ENCODE data around the gene LDLRAD4. TPM values are rescaled to one million over a fixed set of nuclear protein-coding genes. Genes with fewer than 3 reads are reported as not detected.

LDLRAD4 gene
- total RNA-seq, 1 experiment from 2014 or later = not detected

DNA sequence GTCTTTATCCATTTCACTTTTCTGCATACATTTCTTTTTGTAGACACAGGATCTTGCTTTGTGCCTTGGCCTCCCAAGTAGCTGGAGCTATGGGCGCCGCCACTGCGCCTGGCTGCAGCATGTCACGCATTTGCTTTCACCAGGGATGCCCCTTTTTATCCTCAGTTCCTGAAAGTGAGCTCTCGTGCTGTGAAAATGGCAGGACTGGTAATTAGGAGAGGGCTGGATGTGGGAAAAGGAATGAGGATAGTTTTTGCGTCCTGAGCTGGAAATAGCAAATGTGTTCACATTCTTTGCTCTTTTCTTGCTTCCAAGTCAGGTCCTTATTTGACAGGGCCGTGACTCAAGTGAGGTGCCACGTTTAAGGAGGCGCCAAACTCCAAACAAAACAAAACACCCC, 104.6 kb downstream of the LDLRAD4 start:
- no peak overlapping the region for H3K4me3 ChIP-seq (ENCODE audit: low read length)
- H3K4me1 ChIP-seq (ENCODE audit: insufficient read depth, low read length) = no peaks in the 10 kb centered on the region
- H2AFZ ChIP-seq (ENCODE audit: low read length) = no peak overlapping the region
- no peak overlapping the region for H3K4me2 ChIP-seq (ENCODE audit: low read length)
- TF ChIP-seq EZH2phosphoT487 (IDR thresholded peaks at IDR 0.05; ENCODE audit: borderline replicate concordance, low read length) (no peak), EZH2 (IDR thresholded peaks at IDR 0.05; ENCODE audit: low read length, unreplicated experiment) (no peak)
- TF ChIP-seq, protein P1, sequence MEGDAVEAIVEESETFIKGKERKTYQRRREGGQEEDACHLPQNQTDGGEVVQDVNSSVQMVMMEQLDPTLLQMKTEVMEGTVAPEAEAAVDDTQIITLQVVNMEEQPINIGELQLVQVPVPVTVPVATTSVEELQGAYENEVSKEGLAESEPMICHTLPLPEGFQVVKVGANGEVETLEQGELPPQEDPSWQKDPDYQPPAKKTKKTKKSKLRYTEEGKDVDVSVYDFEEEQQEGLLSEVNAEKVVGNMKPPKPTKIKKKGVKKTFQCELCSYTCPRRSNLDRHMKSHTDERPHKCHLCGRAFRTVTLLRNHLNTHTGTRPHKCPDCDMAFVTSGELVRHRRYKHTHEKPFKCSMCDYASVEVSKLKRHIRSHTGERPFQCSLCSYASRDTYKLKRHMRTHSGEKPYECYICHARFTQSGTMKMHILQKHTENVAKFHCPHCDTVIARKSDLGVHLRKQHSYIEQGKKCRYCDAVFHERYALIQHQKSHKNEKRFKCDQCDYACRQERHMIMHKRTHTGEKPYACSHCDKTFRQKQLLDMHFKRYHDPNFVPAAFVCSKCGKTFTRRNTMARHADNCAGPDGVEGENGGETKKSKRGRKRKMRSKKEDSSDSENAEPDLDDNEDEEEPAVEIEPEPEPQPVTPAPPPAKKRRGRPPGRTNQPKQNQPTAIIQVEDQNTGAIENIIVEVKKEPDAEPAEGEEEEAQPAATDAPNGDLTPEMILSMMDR (conservative IDR thresholded peaks at IDR 0.05; ENCODE audit: low read depth, low read length) = no peak
- H3K9ac ChIP-seq (ENCODE audit: low read length) = no peak overlapping the region
- BruUV-seq (replicated peaks) = no TSS peak
- ChIA-PET POLR2A (ENCODE audit: unreplicated experiment) (no interaction called here), CTCF (no interaction called here)
- no peaks in the 10 kb centered on the region for H3K9me2 ChIP-seq (replicated peaks; ENCODE audit: low read length)
- no peaks in the 10 kb centered on the region for H4K20me1 ChIP-seq (ENCODE audit: low read length)
- DNase-seq = no peak
- H3K79me2 ChIP-seq (ENCODE audit: low read length) = no peaks in the 10 kb centered on the region
- no peaks in the 10 kb centered on the region for H3K9me3 ChIP-seq (ENCODE audit: low read length)
- no peaks in the 10 kb centered on the region for H3F3A ChIP-seq (ENCODE audit: low read length, unreplicated experiment)
- intact Hi-C loops (cut with micrococcal nuclease) = no loop called here
- no peak overlapping the region for H3K27ac ChIP-seq (ENCODE audit: low read length)
- no peaks in the 10 kb centered on the region for H3K36me3 ChIP-seq (ENCODE audit: low read depth, low read length)
- H3K27me3 ChIP-seq (ENCODE audit: low read length) = peaks cover 80% of the 10 kb centered on the region
- no peak for ATAC-seq

DNA sequence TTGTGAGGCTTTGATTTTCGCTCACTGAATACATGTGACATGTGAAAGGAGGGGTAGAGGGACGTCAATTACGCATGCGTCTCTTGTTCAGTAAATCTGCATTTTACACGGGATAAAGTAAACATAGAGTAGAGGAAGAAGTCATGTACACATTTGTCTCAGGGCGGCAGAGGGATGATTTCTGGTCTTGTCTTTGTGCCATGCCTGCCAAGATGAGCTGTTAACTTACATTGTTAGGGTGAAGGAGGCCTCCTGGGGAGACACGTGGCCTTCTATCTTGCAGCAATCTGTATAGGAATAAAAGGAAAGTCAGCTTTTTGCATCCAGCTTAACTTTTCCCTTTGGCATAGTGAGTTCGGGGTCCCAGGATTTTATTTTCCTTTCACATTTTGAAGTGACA, 106.3 kb downstream of the LDLRAD4 start:
- H3K36me3 ChIP-seq (ENCODE audit: low read depth, low read length) = no peaks in the 10 kb centered on the region
- H3K9me3 ChIP-seq (ENCODE audit: low read length) = no peaks in the 10 kb centered on the region
- H3K4me2 ChIP-seq (ENCODE audit: low read length) = no peak overlapping the region
- POLR2A ChIA-PET (ENCODE audit: unreplicated experiment) = no interaction called here
- no peak overlapping the region for H2AFZ ChIP-seq (ENCODE audit: low read length)
- no peak for ATAC-seq
- H3K4me3 ChIP-seq (ENCODE audit: low read length) = no peak overlapping the region
- H3K9me2 ChIP-seq (replicated peaks; ENCODE audit: low read length) = no peaks in the 10 kb centered on the region
- CTCF ChIA-PET = no interaction called here
- no peaks in the 10 kb centered on the region for H3F3A ChIP-seq (ENCODE audit: low read length, unreplicated experiment)
- TF ChIP-seq EZH2phosphoT487 (IDR thresholded peaks at IDR 0.05; ENCODE audit: borderline replicate concordance, low read length) (no peak), EZH2 (IDR thresholded peaks at IDR 0.05; ENCODE audit: low read length, unreplicated experiment) (no peak)
- TF ChIP-seq, protein P1 (conservative IDR thresholded peaks at IDR 0.05; ENCODE audit: low read depth, low read length) = no peak
- no TSS peak for BruUV-seq (replicated peaks)
- H4K20me1 ChIP-seq (ENCODE audit: low read length) = no peaks in the 10 kb centered on the region
- no peaks in the 10 kb centered on the region for H3K79me2 ChIP-seq (ENCODE audit: low read length)
- no peak overlapping the region for H3K27ac ChIP-seq (ENCODE audit: low read length)
- peaks cover 79% of the 10 kb centered on the region for H3K27me3 ChIP-seq (ENCODE audit: low read length)
- H3K9ac ChIP-seq (ENCODE audit: low read length) = no peak overlapping the region
- no peaks in the 10 kb centered on the region for H3K4me1 ChIP-seq (ENCODE audit: insufficient read depth, low read length)
- intact Hi-C loops (cut with micrococcal nuclease) = no loop called here
- DNase-seq = no peak

DNA sequence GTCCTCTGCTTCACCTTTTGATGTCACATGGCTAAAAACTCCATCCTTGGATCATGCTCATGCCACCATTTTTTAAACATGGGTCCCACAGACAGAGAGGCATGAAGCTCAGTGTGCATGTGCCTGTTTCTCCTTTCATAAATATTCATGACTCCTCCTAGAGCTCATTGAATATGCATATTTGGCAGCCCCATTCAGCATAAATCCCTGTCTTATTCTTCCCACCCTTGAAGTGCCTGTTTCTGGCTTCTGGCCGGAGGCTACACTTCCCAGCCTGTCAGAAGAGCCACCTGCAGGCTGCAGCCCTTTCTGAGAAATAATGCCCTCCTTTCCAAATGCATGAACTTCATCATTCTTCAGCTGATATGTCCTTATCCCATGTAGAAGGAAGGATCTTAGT, 109.7 kb downstream of the LDLRAD4 start:
- no peak for DNase-seq
- H3K27ac ChIP-seq (ENCODE audit: low read length) = no peak overlapping the region
- no peaks in the 10 kb centered on the region for H3K4me1 ChIP-seq (ENCODE audit: insufficient read depth, low read length)
- no peaks in the 10 kb centered on the region for H3K79me2 ChIP-seq (ENCODE audit: low read length)
- no TSS peak for BruUV-seq (replicated peaks)
- CTCF ChIA-PET = no interaction called here
- intact Hi-C loops (cut with micrococcal nuclease) = no loop called here
- no peak overlapping the region for H3K4me3 ChIP-seq (ENCODE audit: low read length)
- POLR2A ChIA-PET (ENCODE audit: unreplicated experiment) = no interaction called here
- TF ChIP-seq, protein P1 (conservative IDR thresholded peaks at IDR 0.05; ENCODE audit: low read depth, low read length) = no peak
- TF ChIP-seq EZH2phosphoT487 (IDR thresholded peaks at IDR 0.05; ENCODE audit: borderline replicate concordance, low read length) = no peak
- H3K9me2 ChIP-seq (replicated peaks; ENCODE audit: low read length) = no peaks in the 10 kb centered on the region
- H3F3A ChIP-seq (ENCODE audit: low read length, unreplicated experiment) = no peaks in the 10 kb centered on the region
- no peak overlapping the region for H3K4me2 ChIP-seq (ENCODE audit: low read length)
- no peaks in the 10 kb centered on the region for H3K36me3 ChIP-seq (ENCODE audit: low read depth, low read length)
- H4K20me1 ChIP-seq (ENCODE audit: low read length) = no peaks in the 10 kb centered on the region
- H3K9me3 ChIP-seq (ENCODE audit: low read length) = no peaks in the 10 kb centered on the region
- no peak overlapping the region for H3K9ac ChIP-seq (ENCODE audit: low read length)
- no peak for ATAC-seq
- H2AFZ ChIP-seq (ENCODE audit: low read length) = no peak overlapping the region
- H3K27me3 ChIP-seq (ENCODE audit: low read length) = peaks cover 88% of the 10 kb centered on the region
